Caco-2 (cell line): ENCODE measurements around the gene CTH. TPM values are rescaled to one million over a fixed set of nuclear protein-coding genes. Genes with fewer than 3 reads are reported as not detected.

Experiments
- BruUV-seq: library from RNA; stranded (reverse); fragments of 400-500 nt; replicated peaks from 2 replicates; lab custom pipeline; 2021; lab: Mats Ljungman, UMichigan
- CTCF ChIA-PET: fragments of 300-600 bp; sonication (Branson Sonifier 250); formaldehyde crosslinking; loops from one replicate; lab custom pipeline; 2022; ENCODE audit warnings: antibody characterized with exemption; lab: Charles Lee
- POLR2A ChIA-PET: fragments of 300-600 bp; sonication (Branson Sonifier 250); formaldehyde crosslinking; loops from one replicate; lab custom pipeline; 2022; ENCODE audit warnings: antibody characterized with exemption; lab: Charles Lee
- DNase-seq, 2 experiments: peaks; one replicate each; pipeline versions ENCODE4 v3.0.0 to v3.0.0-alpha.2; 2020 to 2022
- H3K27me3 ChIP-seq: replicated peaks from 2 replicates; pipeline ENCODE4 v1.6.0; 2011; ENCODE audit warnings: low read length; ENCODE audit not compliant: control insufficient read depth, insufficient read depth
- H3K36me3 ChIP-seq: 2 replicates; pipeline ENCODE4 v1.5.1; 2011; ENCODE audit warnings: low read length; ENCODE audit not compliant: control insufficient read depth, insufficient read depth
- H3K4me1 ChIP-seq: fragments of 250-450 bp; sonication (Bioruptor Pico); 2 replicates; pipeline ENCODE4 v1.5.1; 2020; ENCODE audit warnings: mild to moderate bottlenecking
- H3K4me3 ChIP-seq: 2 replicates; pipeline ENCODE4 v1.5.1; 2011; ENCODE audit warnings: low read depth, mild to moderate bottlenecking, control low read depth, low read length
- H3K9me3 ChIP-seq: fragments of 250-450 bp; sonication (Bioruptor Pico); 2 replicates; pipeline ENCODE4 v1.5.1; 2020; ENCODE audit warnings: mild to moderate bottlenecking, moderate library complexity
- H3K27ac Mint-ChIP-seq: one replicate; pipeline ENCODE4 v1.8.0; 2022; ENCODE audit warnings: mixed read lengths; ENCODE audit not compliant: unreplicated experiment
- H3K27me3 Mint-ChIP-seq: one replicate; pipeline ENCODE4 v1.8.0; 2022; ENCODE audit warnings: mixed read lengths; ENCODE audit not compliant: insufficient read depth, unreplicated experiment
- H3K36me3 Mint-ChIP-seq: one replicate; pipeline ENCODE4 v1.8.0; 2022; ENCODE audit warnings: mild to moderate bottlenecking, mixed read lengths; ENCODE audit not compliant: insufficient read depth, unreplicated experiment
- H3K4me1 Mint-ChIP-seq: one replicate; pipeline ENCODE4 v1.8.0; 2022; ENCODE audit warnings: low read depth, mixed read lengths; ENCODE audit not compliant: unreplicated experiment
- H3K4me3 Mint-ChIP-seq: one replicate; pipeline ENCODE4 v1.8.0; 2022; ENCODE audit warnings: mild to moderate bottlenecking, moderate library complexity, mixed read lengths; ENCODE audit not compliant: unreplicated experiment
- H3K9me3 Mint-ChIP-seq: one replicate; pipeline ENCODE4 v1.8.0; 2022; ENCODE audit warnings: mixed read lengths; ENCODE audit not compliant: unreplicated experiment
- intact Hi-C: fragments of 100-400 bp; cut with micrococcal nuclease; formaldehyde crosslinking; loops from one replicate; pipeline ENCODE4 v1.10.0; 2022; ENCODE audit not compliant: unreplicated experiment
- total RNA-seq: library from RNA; stranded (reverse); gene quantifications from 2 replicates; pipeline ENCODE4 v1.2.3, GENCODE V29; 2022
- TF ChIP-seq, protein P1 (sequence below), 2 experiments: fragments of 200-600 bp in 1 of 2; IDR thresholded peaks; 1 replicate in 1 of 2; 2 replicates in 1 of 2; pipeline versions ENCODE4 v1.5.1 to v1.8.0; 2011 to 2022; ENCODE audit warnings: antibody characterized with exemption in 1 of 2, control low read depth in 1 of 2, inconsistent platforms in 1 of 2, low read depth in 1 of 2, low read length in 1 of 2, mild to moderate bottlenecking in 1 of 2, moderate library complexity in 1 of 2; ENCODE audit not compliant: insufficient read depth in 1 of 2, severe bottlenecking in 1 of 2, unreplicated experiment in 1 of 2

The CTH gene
- total RNA-seq, 1 experiment from 2014 or later: 14.0 TPM

DNA sequence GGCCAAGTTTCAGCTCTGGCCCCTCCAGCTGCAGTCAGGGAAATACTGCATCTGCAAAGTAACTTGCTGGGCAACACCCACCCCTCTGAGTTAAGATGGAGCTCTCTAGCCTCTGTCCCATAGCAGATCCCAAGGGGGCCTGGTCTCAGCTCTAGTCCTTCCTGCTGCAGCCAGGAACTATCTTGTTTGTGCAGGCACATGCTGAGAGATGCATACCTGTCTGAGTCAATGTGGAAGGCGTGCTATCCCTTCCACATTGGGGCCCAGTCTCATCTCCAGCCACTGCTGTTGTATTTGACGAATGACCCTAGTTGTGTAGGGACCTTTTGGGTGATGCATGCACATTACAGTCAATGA lies 76.4 kb downstream of the CTH start:
- no peaks in the 10 kb centered on the region for H3K9me3 ChIP-seq
- no peak overlapping the region for H3K4me3 Mint-ChIP-seq
- no peaks in the 10 kb centered on the region for H3K4me1 Mint-ChIP-seq
- H3K4me3 ChIP-seq: no peak overlapping the region
- intact Hi-C loops: no loop called here
- no peak for DNase-seq
- H3K27ac Mint-ChIP-seq: no peak overlapping the region
- H3K9me3 Mint-ChIP-seq: no peaks in the 10 kb centered on the region
- H3K36me3 Mint-ChIP-seq: no peaks in the 10 kb centered on the region
- no peaks in the 10 kb centered on the region for H3K4me1 ChIP-seq
- no peaks in the 10 kb centered on the region for H3K27me3 ChIP-seq
- CTCF ChIA-PET: interaction anchor here (0.7 kb wide), 1 partner anchor 321 kb away, joined by 3 read pairs; no protein-coding TSS in a partner anchor
- POLR2A ChIA-PET: no interaction called here
- H3K27me3 Mint-ChIP-seq: no peaks in the 10 kb centered on the region
- TF ChIP-seq, protein P1, sequence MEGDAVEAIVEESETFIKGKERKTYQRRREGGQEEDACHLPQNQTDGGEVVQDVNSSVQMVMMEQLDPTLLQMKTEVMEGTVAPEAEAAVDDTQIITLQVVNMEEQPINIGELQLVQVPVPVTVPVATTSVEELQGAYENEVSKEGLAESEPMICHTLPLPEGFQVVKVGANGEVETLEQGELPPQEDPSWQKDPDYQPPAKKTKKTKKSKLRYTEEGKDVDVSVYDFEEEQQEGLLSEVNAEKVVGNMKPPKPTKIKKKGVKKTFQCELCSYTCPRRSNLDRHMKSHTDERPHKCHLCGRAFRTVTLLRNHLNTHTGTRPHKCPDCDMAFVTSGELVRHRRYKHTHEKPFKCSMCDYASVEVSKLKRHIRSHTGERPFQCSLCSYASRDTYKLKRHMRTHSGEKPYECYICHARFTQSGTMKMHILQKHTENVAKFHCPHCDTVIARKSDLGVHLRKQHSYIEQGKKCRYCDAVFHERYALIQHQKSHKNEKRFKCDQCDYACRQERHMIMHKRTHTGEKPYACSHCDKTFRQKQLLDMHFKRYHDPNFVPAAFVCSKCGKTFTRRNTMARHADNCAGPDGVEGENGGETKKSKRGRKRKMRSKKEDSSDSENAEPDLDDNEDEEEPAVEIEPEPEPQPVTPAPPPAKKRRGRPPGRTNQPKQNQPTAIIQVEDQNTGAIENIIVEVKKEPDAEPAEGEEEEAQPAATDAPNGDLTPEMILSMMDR (IDR thresholded peaks at IDR 0.05; ENCODE audit: insufficient read depth in 1 of 2, low read depth in 1 of 2, low read length in 1 of 2, severe bottlenecking in 1 of 2, unreplicated experiment in 1 of 2): no peak
- no peaks in the 10 kb centered on the region for H3K36me3 ChIP-seq
- no TSS peak for BruUV-seq

DNA sequence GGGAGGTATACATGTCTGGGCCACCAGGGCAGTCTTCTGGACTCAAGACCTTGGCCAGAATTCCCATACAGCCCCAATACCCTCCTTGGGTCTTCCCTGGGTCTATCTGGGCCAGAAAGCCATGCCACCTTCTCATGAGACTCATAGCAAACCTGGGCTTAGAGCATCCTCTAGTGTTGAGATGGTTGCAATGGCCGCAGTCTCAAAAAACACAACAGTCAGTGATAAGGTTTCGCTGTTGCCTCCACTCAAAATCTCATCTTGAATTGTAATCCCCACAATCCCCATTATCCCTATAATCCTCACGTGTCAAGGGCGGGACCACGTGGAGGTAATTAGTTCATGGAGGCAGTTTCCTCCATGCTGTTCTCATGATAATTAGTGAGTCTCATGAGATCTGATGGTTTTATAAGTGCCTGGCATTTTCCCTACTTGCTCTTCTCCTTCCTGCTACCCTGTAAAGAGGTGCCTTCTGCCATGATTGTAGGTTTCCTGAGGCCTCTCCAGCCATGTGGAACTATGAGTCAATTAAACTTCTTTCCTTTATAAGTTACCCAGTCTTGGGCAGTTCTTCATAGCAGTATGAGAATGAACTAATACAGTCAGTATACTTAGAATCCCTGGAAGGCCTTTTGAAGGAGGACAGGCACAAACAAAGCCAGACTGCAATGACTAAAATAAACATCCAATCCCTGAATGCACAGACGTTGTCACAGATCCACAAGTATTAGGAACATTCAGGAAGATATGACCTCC lies 77.0 kb downstream of the CTH start:
- Histone ChIP-seq H3K36me3 (no peaks in the 10 kb centered on the region), H3K4me1 (no peaks in the 10 kb centered on the region), H3K9me3 (no peaks in the 10 kb centered on the region), H3K27me3 (no peaks in the 10 kb centered on the region), H3K4me3 (no peak overlapping the region)
- CTCF ChIA-PET: no interaction called here
- POLR2A ChIA-PET: no interaction called here
- no TSS peak for BruUV-seq
- Mint-ChIP-seq H3K4me1 (no peaks in the 10 kb centered on the region), H3K27me3 (no peaks in the 10 kb centered on the region), H3K27ac (no peak overlapping the region), H3K9me3 (no peaks in the 10 kb centered on the region), H3K4me3 (no peak overlapping the region), H3K36me3 (no peaks in the 10 kb centered on the region)
- DNase-seq: peak in 1 of 2 experiments; percentile 26
- TF ChIP-seq, protein P1 (IDR thresholded peaks at IDR 0.05; ENCODE audit: insufficient read depth in 1 of 2, low read depth in 1 of 2, low read length in 1 of 2, severe bottlenecking in 1 of 2, unreplicated experiment in 1 of 2): peak; percentile 34 to 63
- intact Hi-C loops: loop anchor here (1.0 kb wide), 1 partner anchor 355 kb away; no protein-coding TSS in a partner anchor

Other genes with a start within 250 kb of the CTH start
- 12.2 and 15.6 TPM in 2 replicates for gene LRRC40, start 205.7 kb upstream of the CTH start, total RNA-seq
- 116 and 119 TPM in 2 replicates for gene SRSF11, start 189.9 kb upstream of the CTH start, total RNA-seq
- gene ANKRD13C, start 56.5 kb upstream of the CTH start, total RNA-seq: 13.1 and 14.4 TPM in 2 replicates